Endothelial cell of umbilical vein (primary cell): ENCODE data around the gene COL23A1.

ENCODE experiments used
- EZH2 ChIP-seq: IDR thresholded peaks from 2 replicates; pipeline ENCODE4 v1.6.1; 2012; ENCODE audit warnings: borderline replicate concordance, low read depth, mild to moderate bottlenecking, moderate library complexity, low read length, inconsistent platforms; ENCODE audit not compliant: severe bottlenecking
- FOS ChIP-seq: IDR thresholded peaks from 2 replicates; pipeline ENCODE4 v1.6.1; 2011; ENCODE audit warnings: mild to moderate bottlenecking, low read length, moderate library complexity, borderline replicate concordance; ENCODE audit not compliant: insufficient read depth
- POLR2A ChIP-seq: IDR thresholded peaks from 2 replicates; pipeline ENCODE4 v1.6.1; 2012; ENCODE audit warnings: low read depth, mild to moderate bottlenecking, control low read depth, low read length
- POLR2AphosphoS5 ChIP-seq: IDR thresholded peaks from 2 replicates; pipeline ENCODE4 v1.6.1; 2012; ENCODE audit warnings: low read depth, mild to moderate bottlenecking, control low read depth, low read length, moderate library complexity; ENCODE audit not compliant: insufficient read depth
- TF ChIP-seq, protein P1 (sequence below), 2 donors: IDR thresholded peaks; 1 replicate in 1 of 2; 2 replicates in 1 of 2; pipeline ENCODE4 v1.5.1; 2011; ENCODE audit warnings: low read length in 2 of 2, mild to moderate bottlenecking in 2 of 2, moderate library complexity in 2 of 2, control low read depth in 1 of 2, inconsistent platforms in 1 of 2, low read depth in 1 of 2; ENCODE audit not compliant: insufficient read depth in 1 of 2; ENCODE audit errors: extremely low read depth in 1 of 2
- TF ChIP-seq, protein P2 (sequence below): IDR thresholded peaks from 2 replicates; pipeline ENCODE4 v1.6.1; 2011; ENCODE audit not compliant: insufficient read depth, insufficient read length

DNA sequence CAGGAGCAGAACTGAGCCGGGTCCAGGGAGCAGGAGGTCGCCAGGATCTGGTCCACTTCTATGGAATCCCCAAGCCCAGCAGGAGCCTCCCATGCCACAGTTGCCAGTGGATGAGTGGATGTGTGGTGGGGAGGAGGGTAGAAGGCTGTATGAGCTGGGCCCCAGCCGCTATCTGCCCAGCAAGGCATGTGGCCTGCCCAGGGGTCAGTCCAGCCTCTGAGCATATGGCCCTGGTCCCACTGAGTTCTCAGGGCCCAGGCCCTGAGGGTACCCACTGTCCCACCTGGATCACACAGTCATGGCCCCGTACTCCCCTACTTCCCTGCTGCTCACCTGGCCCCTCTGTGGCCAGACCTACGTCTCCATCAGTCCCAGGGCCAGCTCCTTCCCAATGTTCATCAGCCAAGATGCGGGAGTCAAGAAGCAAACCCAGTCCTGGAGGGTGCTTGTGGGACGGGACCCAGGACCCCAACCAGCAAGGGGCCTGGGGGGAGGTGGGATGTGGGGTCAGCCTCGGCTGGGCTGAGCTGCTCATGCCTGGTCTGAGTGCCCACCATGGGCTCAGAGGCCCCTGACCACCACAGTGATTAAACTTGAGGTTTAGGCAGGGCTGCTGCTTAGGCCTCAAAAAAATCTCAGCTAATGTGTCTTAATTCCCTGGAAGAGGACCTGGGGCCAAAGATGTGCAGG, 152.7 kb downstream of the COL23A1 start:
- TF ChIP-seq, protein P1, sequence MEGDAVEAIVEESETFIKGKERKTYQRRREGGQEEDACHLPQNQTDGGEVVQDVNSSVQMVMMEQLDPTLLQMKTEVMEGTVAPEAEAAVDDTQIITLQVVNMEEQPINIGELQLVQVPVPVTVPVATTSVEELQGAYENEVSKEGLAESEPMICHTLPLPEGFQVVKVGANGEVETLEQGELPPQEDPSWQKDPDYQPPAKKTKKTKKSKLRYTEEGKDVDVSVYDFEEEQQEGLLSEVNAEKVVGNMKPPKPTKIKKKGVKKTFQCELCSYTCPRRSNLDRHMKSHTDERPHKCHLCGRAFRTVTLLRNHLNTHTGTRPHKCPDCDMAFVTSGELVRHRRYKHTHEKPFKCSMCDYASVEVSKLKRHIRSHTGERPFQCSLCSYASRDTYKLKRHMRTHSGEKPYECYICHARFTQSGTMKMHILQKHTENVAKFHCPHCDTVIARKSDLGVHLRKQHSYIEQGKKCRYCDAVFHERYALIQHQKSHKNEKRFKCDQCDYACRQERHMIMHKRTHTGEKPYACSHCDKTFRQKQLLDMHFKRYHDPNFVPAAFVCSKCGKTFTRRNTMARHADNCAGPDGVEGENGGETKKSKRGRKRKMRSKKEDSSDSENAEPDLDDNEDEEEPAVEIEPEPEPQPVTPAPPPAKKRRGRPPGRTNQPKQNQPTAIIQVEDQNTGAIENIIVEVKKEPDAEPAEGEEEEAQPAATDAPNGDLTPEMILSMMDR (IDR thresholded peaks at IDR 0.05; ENCODE audit: extremely low read depth in 1 of 2, insufficient read depth in 1 of 2, low read depth in 1 of 2, low read length in 2 of 2): no peak
- TF ChIP-seq EZH2 (no peak), FOS (no peak), POLR2AphosphoS5 (no peak), POLR2A (no peak)
- TF ChIP-seq, protein P2, sequence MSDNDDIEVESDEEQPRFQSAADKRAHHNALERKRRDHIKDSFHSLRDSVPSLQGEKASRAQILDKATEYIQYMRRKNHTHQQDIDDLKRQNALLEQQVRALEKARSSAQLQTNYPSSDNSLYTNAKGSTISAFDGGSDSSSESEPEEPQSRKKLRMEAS: no peak
